T-cell (primary cell): Measurements from ENCODE around the gene SLC16A1. TPM values are rescaled to one million over a fixed set of nuclear protein-coding genes. Genes with fewer than 3 reads are reported as not detected.

ENCODE experiments used
- ATAC-seq, 4 experiments: fragments of 200-7000 bp in 3 of 4; fragments of 150-1000 bp in 1 of 4; cut with Tn5 transposase; replicated peaks in 1 of 4; 1 replicate in 3 of 4; 2 replicates in 1 of 4; pipeline ENCODE4 v1.10.0; 2021; ENCODE audit warnings: moderate library complexity in 3 of 4, mild to moderate bottlenecking in 2 of 4, moderate number of reproducible peaks in 1 of 4
- CTCF ChIA-PET, 2 donors: fragments of 300-600 bp; sonication (Branson Sonifier 250); formaldehyde crosslinking; loops; one replicate each; lab custom pipeline; 2022; ENCODE audit warnings: antibody characterized with exemption in 2 of 2; lab: Charles Lee
- POLR2A ChIA-PET, 2 donors: fragments of 300-600 bp; sonication (Branson Sonifier 250); formaldehyde crosslinking; loops; one replicate each; lab custom pipeline; 2022; ENCODE audit warnings: antibody characterized with exemption in 2 of 2; lab: Charles Lee
- DNase-seq, 35 experiments: peaks; one replicate each; pipeline versions ENCODE4 v3.0.0 to v3.0.0-alpha.2; 2013 to 2023
- H3K27ac ChIP-seq: one replicate; pipeline ENCODE4 v1.5.1; 2013; ENCODE audit warnings: low read length
- H3K27me3 ChIP-seq, 2 experiments: replicated peaks in 1 of 2; 1 replicate in 1 of 2; 2 replicates in 1 of 2; pipeline versions ENCODE4 v1.6.1 to v1.7.0; 2013; ENCODE audit warnings: low read length in 1 of 2, mixed read lengths in 1 of 2; ENCODE audit not compliant: control insufficient read depth in 2 of 2, insufficient read depth in 2 of 2; ENCODE audit errors: extremely low read depth in 1 of 2
- H3K36me3 ChIP-seq, 2 donors: 1 replicate in 1 of 2; 2 replicates in 1 of 2; pipeline versions ENCODE4 v1.6.1 to v1.7.0; 2013; ENCODE audit warnings: low read length in 1 of 2; ENCODE audit not compliant: control insufficient read depth in 2 of 2, insufficient read depth in 1 of 2; ENCODE audit errors: extremely low read depth in 1 of 2
- H3K4me1 ChIP-seq, 2 experiments: 1 replicate in 1 of 2; 2 replicates in 1 of 2; pipeline versions ENCODE4 v1.6.1 to v1.7.0; 2013; ENCODE audit warnings: low read length in 2 of 2, mixed read lengths in 1 of 2; ENCODE audit not compliant: insufficient read depth in 2 of 2, control insufficient read depth in 1 of 2; ENCODE audit errors: extremely low read depth in 1 of 2
- H3K4me3 ChIP-seq, 2 donors: 1 replicate in 1 of 2; 2 replicates in 1 of 2; pipeline versions ENCODE4 v1.5.1 to v1.7.0; 2013; ENCODE audit warnings: mild to moderate bottlenecking in 2 of 2, low read length in 1 of 2, moderate library complexity in 1 of 2; ENCODE audit not compliant: control insufficient read depth in 1 of 2; ENCODE audit errors: extremely low read depth in 1 of 2
- H3K9me3 ChIP-seq: 2 replicates; pipeline ENCODE4 v1.7.0; 2013
- H3K27ac Mint-ChIP-seq, 2 donors: one replicate each; pipeline ENCODE4 v1.8.0; 2020 to 2021; ENCODE audit warnings: mild to moderate bottlenecking in 2 of 2, mixed read lengths in 2 of 2
- H3K27me3 Mint-ChIP-seq, 2 donors: one replicate each; pipeline ENCODE4 v1.8.0; 2021 to 2022; ENCODE audit warnings: mixed read lengths in 2 of 2
- H3K36me3 Mint-ChIP-seq: one replicate; pipeline ENCODE4 v1.8.0; 2021; ENCODE audit warnings: mixed read lengths
- H3K4me1 Mint-ChIP-seq, 3 donors: one replicate each; pipeline ENCODE4 v1.8.0; 2020 to 2022; ENCODE audit warnings: mixed read lengths in 3 of 3, mild to moderate bottlenecking in 1 of 3
- H3K4me3 Mint-ChIP-seq, 3 donors: one replicate each; pipeline ENCODE4 v1.8.0; 2020 to 2022; ENCODE audit warnings: mild to moderate bottlenecking in 3 of 3, mixed read lengths in 3 of 3, moderate library complexity in 3 of 3
- H3K9me3 Mint-ChIP-seq, 3 donors: one replicate each; pipeline ENCODE4 v1.8.0; 2020 to 2022; ENCODE audit warnings: mixed read lengths in 3 of 3
- WGBS: methylation state at CpG from one replicate; pipeline ENCODE4 v1.1.5; 2013; ENCODE audit warnings: missing lambda C conversion rate; ENCODE audit not compliant: insufficient coverage; 5-methylcytosine and 5-hydroxymethylcytosine counted together
- total RNA-seq, 35 experiments: library from RNA in 6 of 35; stranded (reverse) in 6 of 35; fragments of 120-200 nt in 1 of 35; gene quantifications; one replicate each; pipeline versions ENCODE4 v1.2.1 to v1.2.4 and lab custom pipeline; 2013 to 2026

The SLC16A1 gene
- total RNA-seq, 5 donors from 2014 or later (not counting 1 experiment from before 2014, with no cell fraction given), result 13.3 to 23.2 (median 20.3) TPM

- peaks cover 30% of the 10 kb centered on the region for H3K36me3 Mint-ChIP-seq
- Histone ChIP-seq H3K36me3 (peaks cover 3 to 8% of the 10 kb centered on the region in 2 donors), H3K27me3 (no peaks in the 10 kb centered on the region), H3K4me1 (no peaks in the 10 kb centered on the region), H3K27ac (no peak overlapping the region), H3K4me3 (no peak overlapping the region), H3K9me3 (no peaks in the 10 kb centered on the region)
- WGBS, result no CpG with 5 or more reads among the region's 1 CpG
- no peaks in the 10 kb centered on the region for H3K4me1 Mint-ChIP-seq
- DNase-seq (no peak), ATAC-seq (no peak)
- H3K27ac Mint-ChIP-seq, result no peak overlapping the region
- H3K9me3 Mint-ChIP-seq, result no peaks in the 10 kb centered on the region
- POLR2A ChIA-PET, result interaction anchor here in 1 of 2 donors (0.7 kb wide), 1 partner anchor 33 kb away, joined by 5 read pairs; no protein-coding TSS in a partner anchor
- H3K27me3 Mint-ChIP-seq, result no peaks in the 10 kb centered on the region
- no peak overlapping the region for H3K4me3 Mint-ChIP-seq
- CTCF ChIA-PET, result no interaction called here
Observed at GRCh38 chr1:112926858-112927257, 29.1 kb downstream of the SLC16A1 start.

DNA sequence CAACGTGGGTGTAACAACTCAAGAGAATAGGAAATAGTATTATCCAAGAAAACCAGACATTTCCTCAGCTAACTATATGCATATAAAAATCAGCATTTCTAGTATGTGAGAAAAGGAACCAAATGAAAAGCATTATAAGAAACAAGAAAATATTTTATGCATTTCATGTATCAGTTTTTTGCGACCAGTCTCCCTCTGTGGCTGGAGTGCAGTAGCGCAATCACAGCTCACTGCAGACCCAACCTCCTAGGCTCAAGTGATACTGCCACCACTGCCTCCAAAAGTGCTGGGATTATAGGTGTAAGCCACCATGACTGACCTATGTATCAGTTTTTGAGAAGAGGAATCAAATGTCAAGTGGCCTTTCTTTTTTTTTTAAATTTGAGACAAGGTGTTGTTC, 31.0 kb downstream of the SLC16A1 start:
- POLR2A ChIA-PET, result no interaction called here

GRCh38 chr1:112923959-112924349, 32.0 kb downstream of the SLC16A1 start:
- DNase-seq (no peak), ATAC-seq (no peak)
- H3K4me1 Mint-ChIP-seq, result no peaks in the 10 kb centered on the region
- WGBS, result over 99% methylated on average over 11 of the region's 12 CpGs
- no peak overlapping the region for H3K27ac Mint-ChIP-seq
- H3K4me3 ChIP-seq, result no peak overlapping the region
- H3K27me3 Mint-ChIP-seq, result no peaks in the 10 kb centered on the region
- H3K4me3 Mint-ChIP-seq, result no peak overlapping the region
- no peaks in the 10 kb centered on the region for H3K27me3 ChIP-seq
- H3K36me3 ChIP-seq, result peaks cover 6 to 8% of the 10 kb centered on the region in 2 donors
- no peak overlapping the region for H3K27ac ChIP-seq
- no peaks in the 10 kb centered on the region for H3K9me3 ChIP-seq
- H3K9me3 Mint-ChIP-seq, result no peaks in the 10 kb centered on the region
- ChIA-PET POLR2A (no interaction called here), CTCF (no interaction called here)
- H3K36me3 Mint-ChIP-seq, result peaks cover 37% of the 10 kb centered on the region
- no peaks in the 10 kb centered on the region for H3K4me1 ChIP-seq

More for the DNA sequence above, 31.0 kb downstream of the SLC16A1 start:
- no CpG with 5 or more reads among the region's 3 CpGs for WGBS
- no peak overlapping the region for H3K27ac Mint-ChIP-seq
- no peak for DNase-seq
- no peaks in the 10 kb centered on the region for H3K4me1 Mint-ChIP-seq
- no peak for ATAC-seq
- CTCF ChIA-PET, result no interaction called here
- H3K4me3 Mint-ChIP-seq, result no peak overlapping the region
- H3K36me3 Mint-ChIP-seq, result peaks cover 39% of the 10 kb centered on the region
- H3K27me3 ChIP-seq, result no peaks in the 10 kb centered on the region
- H3K36me3 ChIP-seq, result peaks cover 6 to 8% of the 10 kb centered on the region in 2 donors
- H3K4me3 ChIP-seq, result no peak overlapping the region
- no peaks in the 10 kb centered on the region for H3K9me3 Mint-ChIP-seq
- H3K27me3 Mint-ChIP-seq, result no peaks in the 10 kb centered on the region
- no peak overlapping the region for H3K27ac ChIP-seq
- H3K4me1 ChIP-seq, result no peaks in the 10 kb centered on the region
- no peaks in the 10 kb centered on the region for H3K9me3 ChIP-seq

GRCh38 chr1:112923234-112923958, 32.6 kb downstream of the SLC16A1 start:
- no peak overlapping the region for H3K27ac ChIP-seq
- peaks cover 6 to 8% of the 10 kb centered on the region in 2 donors for H3K36me3 ChIP-seq
- no peak for ATAC-seq
- no peaks in the 10 kb centered on the region for H3K27me3 ChIP-seq
- Mint-ChIP-seq H3K27me3 (no peaks in the 10 kb centered on the region), H3K36me3 (peaks cover 38% of the 10 kb centered on the region), H3K4me1 (no peaks in the 10 kb centered on the region), H3K27ac (no peak overlapping the region), H3K4me3 (no peak overlapping the region), H3K9me3 (no peaks in the 10 kb centered on the region)
- POLR2A ChIA-PET, result no interaction called here
- no peak overlapping the region for H3K4me3 ChIP-seq
- CTCF ChIA-PET, result no interaction called here
- DNase-seq, result no peak
- no peaks in the 10 kb centered on the region for H3K9me3 ChIP-seq
- no peaks in the 10 kb centered on the region for H3K4me1 ChIP-seq
- WGBS, result 97% methylated on average over 23 of the region's 25 CpGs

- H3K27me3 Mint-ChIP-seq, result no peaks in the 10 kb centered on the region
- H3K27me3 ChIP-seq, result no peaks in the 10 kb centered on the region
- H3K27ac ChIP-seq, result no peak overlapping the region
- no peaks in the 10 kb centered on the region for H3K9me3 Mint-ChIP-seq
- no peak overlapping the region for H3K27ac Mint-ChIP-seq
- peaks cover 4 to 7% of the 10 kb centered on the region in 2 donors for H3K36me3 ChIP-seq
- H3K4me1 ChIP-seq, result no peaks in the 10 kb centered on the region
- no CpG with 5 or more reads among the region's 5 CpGs for WGBS
- no peaks in the 10 kb centered on the region for H3K9me3 ChIP-seq
- ChIA-PET CTCF (no interaction called here), POLR2A (no interaction called here)
- H3K4me3 Mint-ChIP-seq, result no peak overlapping the region
- H3K4me3 ChIP-seq, result no peak overlapping the region
- H3K4me1 Mint-ChIP-seq, result no peaks in the 10 kb centered on the region
- ATAC-seq (no peak), DNase-seq (no peak)
- peaks cover 29% of the 10 kb centered on the region for H3K36me3 Mint-ChIP-seq
Observed at GRCh38 chr1:112911506-112912220, 44.3 kb downstream of the SLC16A1 start.

GRCh38 chr1:112909847-112910246, 46.1 kb downstream of the SLC16A1 start:
- Mint-ChIP-seq H3K9me3 (no peaks in the 10 kb centered on the region), H3K27ac (no peak overlapping the region), H3K4me1 (peaks cover 0 to 2% (median 1%) of the 10 kb centered on the region in 3 donors), H3K4me3 (no peak overlapping the region), H3K27me3 (no peaks in the 10 kb centered on the region), H3K36me3 (peaks cover 19% of the 10 kb centered on the region)
- no peaks in the 10 kb centered on the region for H3K9me3 ChIP-seq
- ATAC-seq, result no peak
- 88% methylated on average over 1 of the region's 2 CpGs for WGBS
- no peak for DNase-seq
- H3K4me3 ChIP-seq, result no peak overlapping the region
- no peaks in the 10 kb centered on the region for H3K27me3 ChIP-seq
- no peaks in the 10 kb centered on the region for H3K4me1 ChIP-seq
- POLR2A ChIA-PET, result interaction anchor here in 1 of 2 donors (0.7 kb wide), 1 partner anchor 46 kb away, joined by 3 read pairs; the partner anchor contains the start of gene SLC16A1
- CTCF ChIA-PET, result no interaction called here
- H3K27ac ChIP-seq, result no peak overlapping the region
- H3K36me3 ChIP-seq, result peaks cover 3 to 4% of the 10 kb centered on the region in 2 donors
